GM19240 (cell line): ENCODE results near the gene USP35.
"Not testable (repeated sequence)": the region's sequence is repeated elsewhere in the genome, so short reads cannot be mapped to it uniquely, and the experiment has no call there.

Experiments
- DNase-seq: peaks from one replicate; pipeline ENCODE4 v3.0.0; 2011; ENCODE audit warnings: low spot score; ENCODE audit not compliant: insufficient read length

USP35 gene

GRCh38 chr11:78214331-78215194 lies 25.8 kb downstream of the USP35 start:
- DNase-seq = no peak

- DNase-seq = no peak
Observed at GRCh38 chr11:78216021-78216420, 27.3 kb downstream of the USP35 start.

- DNase-seq = no peak
Observed at GRCh38 chr11:78216571-78217287, 28.0 kb downstream of the USP35 start.

GRCh38 chr11:78217650-78218541 lies 29.2 kb downstream of the USP35 start:
- no peak for DNase-seq

GRCh38 chr11:78218707-78219492 lies 30.2 kb downstream of the USP35 start:
- no peak for DNase-seq

- DNase-seq = no peak
Observed at GRCh38 chr11:78219493-78220217, 30.9 kb downstream of the USP35 start.

GRCh38 chr11:78220218-78221157 lies 31.8 kb downstream of the USP35 start:
- DNase-seq = no peak

- DNase-seq = no peak
Observed at GRCh38 chr11:78221396-78222315, 32.9 kb downstream of the USP35 start.

- not testable (repeated sequence) for DNase-seq
Observed at GRCh38 chr11:78222726-78223125, 34.0 kb downstream of the USP35 start.

GRCh38 chr11:78223320-78223954 lies 34.7 kb downstream of the USP35 start:
- DNase-seq = peak; percentile 39

- no peak for DNase-seq
Observed at GRCh38 chr11:78224506-78224905, 35.8 kb downstream of the USP35 start.

- no peak for DNase-seq
Observed at GRCh38 chr11:78224906-78225420, 36.2 kb downstream of the USP35 start.

- no peak for DNase-seq
Observed at GRCh38 chr11:78226684-78227680, 38.3 kb downstream of the USP35 start.

- no peak for DNase-seq
Observed at GRCh38 chr11:78227921-78228320, 39.2 kb downstream of the USP35 start.

- DNase-seq = peak; percentile 61
Observed at GRCh38 chr11:78228467-78228866, 39.7 kb downstream of the USP35 start.

- DNase-seq = no peak
Observed at GRCh38 chr11:78229106-78229505, 40.4 kb downstream of the USP35 start.
